Kidney (tissue), 14 donors: ENCODE measurements around the gene IRAK3. TPM values are rescaled to one million over a fixed set of nuclear protein-coding genes. Genes with fewer than 3 reads are reported as not detected.
"Not testable (repeated sequence)": the region's sequence is repeated elsewhere in the genome, so short reads cannot be mapped to it uniquely, and the experiment has no call there.

Experiments used
- DNase-seq, 5 donors: peaks; one replicate each; pipeline ENCODE4 v3.0.0-alpha.2; 2013 to 2020
- FAIRE-seq: peaks from 2 replicates; lab custom pipeline; 2012; peaks lifted over from hg19 to GRCh38; lab: Jason Lieb, UNC
- H3K27ac ChIP-seq, 2 donors: one replicate each; pipeline ENCODE4 v1.7.0; 2013; ENCODE audit warnings: low read depth in 2 of 2, low read length in 2 of 2, inconsistent platforms in 1 of 2
- H3K27me3 ChIP-seq: one replicate; pipeline ENCODE4 v1.7.1; 2013; ENCODE audit warnings: low read length, inconsistent platforms; ENCODE audit not compliant: control insufficient read depth, insufficient read depth
- H3K36me3 ChIP-seq, 3 donors: one replicate each; pipeline versions ENCODE4 v1.7.0 to v1.7.1; 2013; ENCODE audit warnings: low read length in 3 of 3, control low read depth in 1 of 3, inconsistent platforms in 1 of 3; ENCODE audit not compliant: insufficient read depth in 3 of 3, control insufficient read depth in 2 of 3
- H3K4me1 ChIP-seq, 3 donors: one replicate each; pipeline versions ENCODE4 v1.7.0 to v1.7.1; 2013; ENCODE audit warnings: low read length in 3 of 3, inconsistent platforms in 1 of 3, low read depth in 1 of 3; ENCODE audit not compliant: control insufficient read depth in 2 of 3, insufficient read depth in 2 of 3
- H3K4me3 ChIP-seq, 3 donors: one replicate each; pipeline versions ENCODE4 v1.7.0 to v1.8.1; 2013; ENCODE audit warnings: low read length in 3 of 3, control low read depth in 1 of 3, inconsistent platforms in 1 of 3
- H3K9ac ChIP-seq, 3 donors: one replicate each; pipeline versions ENCODE4 v1.7.0 to v1.7.1; 2013; ENCODE audit warnings: low read length in 3 of 3, control low read depth in 1 of 3, inconsistent platforms in 1 of 3
- H3K9me3 ChIP-seq, 3 donors: one replicate each; pipeline versions ENCODE4 v1.7.0 to v1.7.1; 2013; ENCODE audit warnings: low read length in 3 of 3, control low read depth in 1 of 3, inconsistent platforms in 1 of 3; ENCODE audit not compliant: control insufficient read depth in 2 of 3, insufficient read depth in 1 of 3
- CTCF ChIP-seq: IDR thresholded peaks from 3 replicates; pipeline ENCODE4 v1.5.1; 2012; ENCODE audit warnings: mild to moderate bottlenecking, moderate library complexity, borderline replicate concordance; ENCODE audit not compliant: insufficient read depth; ENCODE audit errors: extremely low read depth
- intact Hi-C: fragments of 100-400 bp; cut with DNase I; formaldehyde crosslinking; loops from one replicate; pipeline ENCODE4 v1.11.1; 2022
- polyA plus RNA-seq: library from polyadenylated mRNA; stranded (reverse); fragments of 350-450 nt; fragmentation: Illumina TruSeq; extraction: RNeasy Lipid Tissue Mini Kit (QIAGEN cat#74804); gene quantifications from one replicate; pipeline ENCODE4 v1.2.3, GENCODE V29; 2014; ENCODE audit warnings: low read depth, low replicate concordance; ENCODE audit not compliant: insufficient read depth
- total RNA-seq: library from RNA; stranded (reverse); fragmentation: NEBNext Ultra II Directional; extraction: Animal tissue kit (Norgen Biotek cat#: 25700); gene quantifications from one replicate; pipeline ENCODE4 v1.2.1, GENCODE V29; 2021
- donor health status: control.
- donor health status: control.
- donor health status: control.
- donor health status: control.
- donor health status: control.
- donor health status: DM: yes; HTN: yes; CAD: no.
- donor health status: Normal renal cell carcinoma (clear cell type).

IRAK3 gene
- total and polyA plus RNA-seq, 2 donors from 2014 or later: 1.2 to 19.9 TPM

GRCh38 chr12:66176105-66176900, 12.7 kb upstream of the IRAK3 start:
- intact Hi-C loops: no loop called here
- no peak overlapping the region for H3K9ac ChIP-seq
- H3K27ac ChIP-seq: no peak overlapping the region
- DNase-seq: no peak
- no peaks in the 10 kb centered on the region for H3K9me3 ChIP-seq
- FAIRE-seq: peak; percentile 69
- no peak for TF ChIP-seq CTCF
- no peaks in the 10 kb centered on the region for H3K27me3 ChIP-seq
- no peaks in the 10 kb centered on the region for H3K4me1 ChIP-seq
- no peak overlapping the region for H3K4me3 ChIP-seq
- no peaks in the 10 kb centered on the region for H3K36me3 ChIP-seq

- Histone ChIP-seq H3K9me3 (no peaks in the 10 kb centered on the region), H3K36me3 (no peaks in the 10 kb centered on the region), H3K4me1 (no peaks in the 10 kb centered on the region), H3K27me3 (no peaks in the 10 kb centered on the region), H3K4me3 (no peak overlapping the region), H3K27ac (no peak overlapping the region), H3K9ac (no peak overlapping the region)
- TF ChIP-seq CTCF: no peak
- intact Hi-C loops: no loop called here
- DNase-seq (no peak), FAIRE-seq (no peak)
These were observed 6.1 kb upstream of the IRAK3 start for GRCh38 chr12:66182956-66183355.

DNA sequence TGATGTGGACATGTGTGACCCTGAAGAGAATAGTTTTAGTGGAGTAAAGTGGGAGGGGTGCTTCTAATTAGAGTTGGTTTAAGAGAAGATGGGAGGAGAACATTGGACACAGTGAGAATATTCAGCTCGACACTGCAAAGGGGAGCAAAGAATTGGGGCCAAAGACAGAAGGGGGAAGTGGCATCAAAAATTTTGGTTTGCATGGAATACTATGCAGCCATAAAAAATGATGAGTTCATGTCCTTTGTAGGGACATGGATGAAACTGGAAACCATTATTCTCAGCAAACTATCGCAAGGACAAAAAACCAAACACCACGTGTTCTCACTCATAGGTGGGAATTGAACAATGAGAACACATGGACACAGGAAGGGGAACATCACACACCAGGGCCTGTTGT, 4.2 kb upstream of the IRAK3 start:
- H3K9me3 ChIP-seq, H3K27ac ChIP-seq, FAIRE-seq, H3K4me3 ChIP-seq, H3K27me3 ChIP-seq, DNase-seq, H3K36me3 ChIP-seq, H3K9ac ChIP-seq, H3K4me1 ChIP-seq, intact Hi-C loops: not testable (repeated sequence)

DNA sequence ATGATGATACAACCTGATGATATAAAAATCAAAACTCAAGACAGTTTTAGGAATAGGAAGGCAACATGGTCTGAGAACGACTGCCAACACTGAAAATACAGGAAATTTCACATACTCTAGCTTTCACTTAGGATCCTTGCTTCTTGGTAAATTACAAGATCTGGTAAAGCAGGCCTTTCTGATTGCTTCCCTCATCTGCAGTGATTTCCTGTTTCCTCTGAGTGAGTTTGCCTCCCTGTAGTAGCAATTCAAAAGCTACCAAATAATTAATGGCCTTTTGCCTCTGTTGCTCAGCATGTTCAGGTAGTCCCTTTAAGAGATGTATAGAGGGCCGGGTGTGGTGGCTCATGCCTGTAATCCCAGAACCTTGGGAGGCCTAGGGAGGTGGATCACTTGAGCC, 2.0 kb upstream of the IRAK3 start:
- FAIRE-seq (no peak), DNase-seq (no peak)
- Histone ChIP-seq H3K27me3 (no peaks in the 10 kb centered on the region), H3K4me1 (peaks cover 0 to 2% (median 0%) of the 10 kb centered on the region in 3 donors), H3K27ac (peak overlapping the region in 1 of 2 donors; percentile 28), H3K9me3 (no peaks in the 10 kb centered on the region), H3K4me3 (no peak overlapping the region), H3K9ac (no peak overlapping the region), H3K36me3 (no peaks in the 10 kb centered on the region)
- intact Hi-C loops: no loop called here
- TF ChIP-seq CTCF: no peak
